WTC11 (cell line): Measurements from ENCODE around the gene FEV.

Source experiments
- AFF4 ChIP-seq: sonication (generic); formaldehyde crosslinking; IDR thresholded peaks from 2 replicates; pipeline ENCODE4 v1.8.1; 2023; ENCODE audit warnings: mild to moderate bottlenecking, missing genetic modification reagents, borderline replicate concordance
- CTCF ChIP-seq: fragments of 200-600 bp; IDR thresholded peaks from 2 replicates; pipeline ENCODE4 v1.8.0; 2022; ENCODE audit warnings: antibody characterized with exemption
- GABPB1 ChIP-seq: sonication (generic); formaldehyde crosslinking; IDR thresholded peaks from 2 replicates; pipeline ENCODE4 v1.8.1; 2023; ENCODE audit warnings: mild to moderate bottlenecking, missing genetic modification reagents
- HMGXB4 ChIP-seq: sonication (generic); formaldehyde crosslinking; IDR thresholded peaks from 2 replicates; pipeline ENCODE4 v1.8.1; 2023; ENCODE audit warnings: mild to moderate bottlenecking, moderate library complexity, missing genetic modification reagents
- MYBL2 ChIP-seq: sonication (generic); formaldehyde crosslinking; IDR thresholded peaks from 2 replicates; pipeline ENCODE4 v1.8.1; 2023; ENCODE audit warnings: mild to moderate bottlenecking, moderate library complexity, missing genetic modification reagents
- NR2C2 ChIP-seq: sonication (generic); formaldehyde crosslinking; IDR thresholded peaks from 2 replicates; pipeline ENCODE4 v1.8.0; 2022; ENCODE audit warnings: mild to moderate bottlenecking, missing genetic modification reagents
- USF2 ChIP-seq: sonication (generic); formaldehyde crosslinking; IDR thresholded peaks from 2 replicates; pipeline ENCODE4 v1.8.1; 2023; ENCODE audit warnings: mild to moderate bottlenecking, missing genetic modification reagents, moderate library complexity
- TF ChIP-seq, protein P1 (sequence below): sonication (generic); formaldehyde crosslinking; IDR thresholded peaks from 2 replicates; pipeline ENCODE4 v1.8.0; 2022; ENCODE audit warnings: mild to moderate bottlenecking, missing genetic modification reagents
- TF ChIP-seq, protein P2 (sequence below): fragments of 250-450 bp; sonication (Bioruptor Pico); IDR thresholded peaks from 2 replicates; pipeline ENCODE4 v1.9.0; 2021; ENCODE audit warnings: mild to moderate bottlenecking, borderline replicate concordance
- TF ChIP-seq, protein P3 (sequence below): sonication (generic); formaldehyde crosslinking; conservative IDR thresholded peaks from 2 replicates; pipeline ENCODE4 v1.8.1; 2023; ENCODE audit warnings: mild to moderate bottlenecking, low read depth, missing genetic modification reagents, moderate library complexity

GRCh38 chr2:218956039-218956438, 28.9 kb downstream of the FEV start:
- TF ChIP-seq NR2C2 (no peak), CTCF (no peak), AFF4 (CRISPR knock-in tag) (no peak), GABPB1 (no peak), USF2 (CRISPR knock-in tag) (no peak), HMGXB4 (no peak), MYBL2 (CRISPR knock-in tag) (no peak)
- TF ChIP-seq, protein P1, sequence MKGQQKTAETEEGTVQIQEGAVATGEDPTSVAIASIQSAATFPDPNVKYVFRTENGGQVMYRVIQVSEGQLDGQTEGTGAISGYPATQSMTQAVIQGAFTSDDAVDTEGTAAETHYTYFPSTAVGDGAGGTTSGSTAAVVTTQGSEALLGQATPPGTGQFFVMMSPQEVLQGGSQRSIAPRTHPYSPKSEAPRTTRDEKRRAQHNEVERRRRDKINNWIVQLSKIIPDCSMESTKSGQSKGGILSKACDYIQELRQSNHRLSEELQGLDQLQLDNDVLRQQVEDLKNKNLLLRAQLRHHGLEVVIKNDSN = no peak
- TF ChIP-seq, protein P2, sequence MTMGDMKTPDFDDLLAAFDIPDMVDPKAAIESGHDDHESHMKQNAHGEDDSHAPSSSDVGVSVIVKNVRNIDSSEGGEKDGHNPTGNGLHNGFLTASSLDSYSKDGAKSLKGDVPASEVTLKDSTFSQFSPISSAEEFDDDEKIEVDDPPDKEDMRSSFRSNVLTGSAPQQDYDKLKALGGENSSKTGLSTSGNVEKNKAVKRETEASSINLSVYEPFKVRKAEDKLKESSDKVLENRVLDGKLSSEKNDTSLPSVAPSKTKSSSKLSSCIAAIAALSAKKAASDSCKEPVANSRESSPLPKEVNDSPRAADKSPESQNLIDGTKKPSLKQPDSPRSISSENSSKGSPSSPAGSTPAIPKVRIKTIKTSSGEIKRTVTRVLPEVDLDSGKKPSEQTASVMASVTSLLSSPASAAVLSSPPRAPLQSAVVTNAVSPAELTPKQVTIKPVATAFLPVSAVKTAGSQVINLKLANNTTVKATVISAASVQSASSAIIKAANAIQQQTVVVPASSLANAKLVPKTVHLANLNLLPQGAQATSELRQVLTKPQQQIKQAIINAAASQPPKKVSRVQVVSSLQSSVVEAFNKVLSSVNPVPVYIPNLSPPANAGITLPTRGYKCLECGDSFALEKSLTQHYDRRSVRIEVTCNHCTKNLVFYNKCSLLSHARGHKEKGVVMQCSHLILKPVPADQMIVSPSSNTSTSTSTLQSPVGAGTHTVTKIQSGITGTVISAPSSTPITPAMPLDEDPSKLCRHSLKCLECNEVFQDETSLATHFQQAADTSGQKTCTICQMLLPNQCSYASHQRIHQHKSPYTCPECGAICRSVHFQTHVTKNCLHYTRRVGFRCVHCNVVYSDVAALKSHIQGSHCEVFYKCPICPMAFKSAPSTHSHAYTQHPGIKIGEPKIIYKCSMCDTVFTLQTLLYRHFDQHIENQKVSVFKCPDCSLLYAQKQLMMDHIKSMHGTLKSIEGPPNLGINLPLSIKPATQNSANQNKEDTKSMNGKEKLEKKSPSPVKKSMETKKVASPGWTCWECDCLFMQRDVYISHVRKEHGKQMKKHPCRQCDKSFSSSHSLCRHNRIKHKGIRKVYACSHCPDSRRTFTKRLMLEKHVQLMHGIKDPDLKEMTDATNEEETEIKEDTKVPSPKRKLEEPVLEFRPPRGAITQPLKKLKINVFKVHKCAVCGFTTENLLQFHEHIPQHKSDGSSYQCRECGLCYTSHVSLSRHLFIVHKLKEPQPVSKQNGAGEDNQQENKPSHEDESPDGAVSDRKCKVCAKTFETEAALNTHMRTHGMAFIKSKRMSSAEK (CRISPR knock-in tag) = no peak
- TF ChIP-seq, protein P3, sequence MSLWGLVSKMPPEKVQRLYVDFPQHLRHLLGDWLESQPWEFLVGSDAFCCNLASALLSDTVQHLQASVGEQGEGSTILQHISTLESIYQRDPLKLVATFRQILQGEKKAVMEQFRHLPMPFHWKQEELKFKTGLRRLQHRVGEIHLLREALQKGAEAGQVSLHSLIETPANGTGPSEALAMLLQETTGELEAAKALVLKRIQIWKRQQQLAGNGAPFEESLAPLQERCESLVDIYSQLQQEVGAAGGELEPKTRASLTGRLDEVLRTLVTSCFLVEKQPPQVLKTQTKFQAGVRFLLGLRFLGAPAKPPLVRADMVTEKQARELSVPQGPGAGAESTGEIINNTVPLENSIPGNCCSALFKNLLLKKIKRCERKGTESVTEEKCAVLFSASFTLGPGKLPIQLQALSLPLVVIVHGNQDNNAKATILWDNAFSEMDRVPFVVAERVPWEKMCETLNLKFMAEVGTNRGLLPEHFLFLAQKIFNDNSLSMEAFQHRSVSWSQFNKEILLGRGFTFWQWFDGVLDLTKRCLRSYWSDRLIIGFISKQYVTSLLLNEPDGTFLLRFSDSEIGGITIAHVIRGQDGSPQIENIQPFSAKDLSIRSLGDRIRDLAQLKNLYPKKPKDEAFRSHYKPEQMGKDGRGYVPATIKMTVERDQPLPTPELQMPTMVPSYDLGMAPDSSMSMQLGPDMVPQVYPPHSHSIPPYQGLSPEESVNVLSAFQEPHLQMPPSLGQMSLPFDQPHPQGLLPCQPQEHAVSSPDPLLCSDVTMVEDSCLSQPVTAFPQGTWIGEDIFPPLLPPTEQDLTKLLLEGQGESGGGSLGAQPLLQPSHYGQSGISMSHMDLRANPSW (CRISPR knock-in tag) = no peak
